Fibroblast of skin of abdomen (primary cell): ENCODE measurements around the gene PINK1.
A peak's percentile ranks its signal among the peaks of the same experiment; 100 is the strongest.

ENCODE experiments used
- DNase-seq: peaks from one replicate; pipeline ENCODE4 v3.0.0-alpha.2; 2013

The PINK1 gene

DNA sequence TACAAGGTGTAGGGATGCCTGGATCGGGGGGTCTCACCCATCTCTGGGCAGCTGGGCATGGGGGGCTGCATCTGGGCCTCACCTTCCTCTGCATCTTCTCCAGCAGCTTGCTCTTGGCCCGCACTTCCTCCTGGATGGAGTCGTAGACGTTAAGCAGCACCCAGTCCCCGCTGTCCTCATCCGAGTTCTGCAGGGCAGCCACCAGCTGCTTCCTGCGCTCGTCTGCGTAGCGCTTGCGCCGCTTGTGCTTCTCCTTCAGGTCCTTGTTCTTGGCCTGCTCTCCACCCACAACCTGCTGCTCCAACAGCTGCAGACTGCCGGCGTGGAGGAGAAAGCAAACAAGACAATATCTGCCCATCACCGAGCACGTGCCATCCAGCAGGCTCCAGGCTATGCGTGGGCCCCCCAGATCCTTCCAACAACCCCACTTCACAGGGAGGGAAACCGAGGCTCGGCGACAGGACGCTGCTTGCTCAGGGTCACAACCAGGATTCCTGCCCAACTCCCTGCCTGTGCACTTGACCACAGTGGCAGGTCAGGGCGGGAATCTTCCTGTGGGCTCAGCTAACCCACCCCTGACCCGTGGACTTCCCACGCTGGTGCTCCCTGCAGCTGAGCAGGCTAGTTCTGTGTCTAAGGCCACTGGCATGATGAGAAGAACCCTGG lies 49.4 kb downstream of the PINK1 start:
- no peak for DNase-seq

DNA sequence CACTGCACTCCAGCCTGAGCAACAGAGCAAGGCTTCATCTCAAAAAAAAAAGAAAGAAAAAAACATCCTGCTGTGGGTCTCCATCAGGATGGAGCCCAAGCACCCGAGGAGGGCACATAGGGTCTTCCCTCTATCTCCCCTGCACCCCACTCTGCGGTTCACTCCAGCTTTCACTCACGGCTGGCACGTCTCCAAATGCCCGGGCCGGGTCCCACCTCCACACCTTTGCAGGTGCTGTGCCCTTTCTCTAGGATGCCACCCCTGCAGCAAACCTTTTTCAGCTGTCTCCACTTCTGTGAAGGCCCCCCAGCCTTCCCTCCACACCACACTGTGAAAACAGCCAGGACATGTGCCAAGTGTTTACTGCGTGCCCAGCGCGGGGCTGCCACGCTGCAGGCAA lies 50.4 kb downstream of the PINK1 start:
- DNase-seq: no peak

DNA sequence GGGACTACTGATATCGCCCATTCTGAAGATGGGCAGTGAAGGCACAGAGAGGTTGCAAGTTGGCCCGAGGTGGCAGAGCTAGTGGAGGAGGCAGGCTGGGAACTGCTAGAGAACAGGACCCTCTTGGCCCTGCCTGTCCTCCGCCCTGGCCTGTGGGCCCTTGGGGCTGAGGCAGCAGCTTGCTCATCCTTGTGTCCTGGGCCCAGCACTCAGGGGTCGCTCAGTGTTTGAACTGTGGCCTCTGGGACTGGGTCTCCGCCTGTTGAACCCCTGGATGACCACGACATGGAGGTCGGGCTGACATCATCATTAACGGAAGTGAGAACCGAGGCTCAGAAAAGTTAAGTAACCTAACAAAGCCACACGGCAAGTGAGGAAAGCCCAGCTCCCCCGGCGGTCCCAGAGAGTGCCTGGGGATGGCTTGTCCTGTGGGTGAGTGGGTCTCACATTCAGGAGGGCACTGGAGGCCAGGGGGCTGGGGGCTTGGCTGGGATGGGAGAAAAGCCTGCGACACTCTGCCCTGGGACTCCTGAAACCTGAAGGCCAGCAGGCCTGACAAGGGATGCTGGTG lies 50.9 kb downstream of the PINK1 start:
- DNase-seq: no peak

DNA sequence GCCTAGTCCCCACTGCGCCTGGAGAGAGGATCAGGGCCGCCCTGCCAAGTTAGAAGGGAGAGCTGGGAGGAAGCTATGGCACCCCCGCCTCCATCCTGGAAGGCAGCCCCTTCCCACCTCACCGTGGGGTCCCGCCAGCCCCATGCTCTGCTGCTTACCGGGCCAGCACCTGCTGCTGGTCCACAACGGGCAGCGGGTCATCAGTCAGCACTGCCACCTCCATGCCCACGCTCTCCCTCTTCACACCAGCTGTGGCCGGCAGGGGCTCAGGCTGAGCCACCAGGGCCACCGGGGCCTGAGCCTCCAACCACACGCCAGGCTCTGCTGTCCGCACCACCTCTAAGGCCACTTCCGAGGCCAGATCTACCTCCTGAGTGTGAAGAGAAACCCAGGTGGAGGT lies 51.4 kb downstream of the PINK1 start:
- DNase-seq: no peak

DNA sequence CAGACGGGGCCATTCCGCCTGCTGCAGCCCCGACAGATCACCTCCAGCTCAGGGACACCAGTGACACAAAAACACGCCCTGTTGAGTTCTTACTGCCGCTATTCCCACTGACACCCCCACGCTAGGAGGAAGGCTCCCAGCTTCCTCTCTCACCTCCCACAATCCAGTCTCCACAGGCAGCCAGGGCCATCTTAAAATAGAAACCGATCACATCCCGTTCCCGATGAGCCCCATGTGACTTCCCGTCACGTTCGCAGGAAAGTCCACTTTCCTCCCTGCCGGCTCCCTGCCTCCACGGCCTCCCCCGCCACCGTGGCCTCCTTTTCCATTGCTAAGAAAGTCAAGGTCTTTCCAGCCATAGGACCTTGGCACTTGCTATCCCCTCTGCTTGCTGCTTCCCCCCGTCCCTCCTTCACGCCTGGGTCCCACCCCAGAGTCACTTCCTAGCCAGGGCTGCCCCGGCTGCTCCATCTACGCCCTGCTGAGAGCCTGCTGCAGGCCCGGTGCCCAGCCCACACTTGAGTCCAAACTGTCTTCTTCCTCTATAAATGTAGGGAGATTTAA lies 51.9 kb downstream of the PINK1 start:
- DNase-seq: no peak

DNA sequence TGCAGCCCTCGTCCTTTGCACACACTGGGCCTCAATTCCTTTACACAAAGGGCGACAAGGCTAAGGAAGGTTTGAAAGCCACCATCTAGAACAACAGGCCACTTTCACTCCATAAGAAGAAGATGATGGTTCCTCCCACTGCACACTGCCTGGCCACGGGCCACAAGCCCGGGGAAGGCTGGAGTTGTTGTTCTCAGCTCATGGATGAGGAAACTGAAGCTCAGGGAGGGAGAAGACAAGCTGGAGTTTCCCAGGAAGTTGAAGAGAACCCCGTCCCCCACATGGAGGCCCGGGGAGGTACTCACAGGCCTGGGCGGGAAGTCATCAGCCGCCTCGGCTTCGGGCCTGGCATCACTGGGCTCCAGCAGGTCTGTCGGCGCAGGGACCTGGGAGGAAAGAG lies 52.5 kb downstream of the PINK1 start:
- DNase-seq: no peak

DNA sequence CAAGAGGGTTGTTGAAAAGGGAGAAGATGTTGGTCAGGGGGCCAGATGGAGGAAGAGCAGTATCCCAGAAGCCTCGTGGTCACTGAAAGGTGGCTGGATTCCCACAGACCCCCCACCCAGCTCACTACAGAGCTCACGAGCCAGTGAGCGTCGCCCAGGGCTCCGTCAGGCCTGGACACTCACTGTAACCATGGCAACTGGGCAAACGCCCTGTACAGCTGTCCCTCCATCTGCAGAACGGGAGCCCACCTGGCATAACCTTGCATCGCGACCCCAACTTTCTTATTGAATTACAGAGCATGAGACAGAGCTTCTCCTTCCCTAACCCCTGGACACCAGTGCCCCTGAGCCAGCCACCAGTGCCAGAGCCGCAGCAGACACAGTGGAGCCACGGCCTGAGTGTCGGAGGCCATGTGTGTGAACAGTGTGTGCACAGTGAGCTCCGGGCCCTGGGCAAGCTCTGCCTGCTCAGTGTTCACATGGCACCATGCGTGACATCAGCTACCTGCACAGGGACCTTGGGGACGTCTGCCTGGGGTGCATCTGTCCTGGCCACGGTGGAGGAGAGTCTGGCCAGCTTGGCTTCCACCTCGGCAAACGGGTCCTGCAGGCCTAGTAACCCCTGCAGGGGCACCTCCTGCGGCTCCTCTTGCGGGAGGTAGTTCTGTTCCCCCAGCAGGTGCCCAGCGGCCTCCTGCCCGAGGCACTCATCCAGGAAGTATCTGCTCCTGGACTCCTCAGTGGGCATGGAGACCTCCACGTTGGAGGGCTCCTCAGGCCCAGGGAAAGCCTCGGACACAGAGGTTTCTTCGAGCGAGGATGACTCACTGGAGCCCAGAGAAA lies 53.8 kb downstream of the PINK1 start:
- DNase-seq: no peak

DNA sequence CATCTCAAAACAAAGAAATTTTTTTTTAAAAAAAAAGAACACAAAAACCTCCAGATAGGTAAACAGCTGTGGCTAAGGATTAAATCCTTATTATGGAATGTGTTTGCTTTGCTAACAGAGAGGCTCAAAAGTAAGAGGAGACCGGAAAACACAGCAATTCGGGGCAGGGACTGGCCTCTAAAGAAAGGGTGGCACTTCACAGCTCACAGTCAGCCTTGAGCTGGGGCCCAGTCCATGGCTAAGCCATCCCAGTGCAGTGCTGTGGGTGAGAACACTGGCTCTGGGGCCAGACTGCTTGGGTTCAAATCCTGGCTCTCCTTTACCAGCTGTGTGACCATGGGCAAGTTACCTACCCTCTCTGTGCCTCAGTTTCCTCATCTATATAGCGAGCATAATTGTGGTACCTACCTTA lies 56.4 kb downstream of the PINK1 start:
- DNase-seq: no peak

DNA sequence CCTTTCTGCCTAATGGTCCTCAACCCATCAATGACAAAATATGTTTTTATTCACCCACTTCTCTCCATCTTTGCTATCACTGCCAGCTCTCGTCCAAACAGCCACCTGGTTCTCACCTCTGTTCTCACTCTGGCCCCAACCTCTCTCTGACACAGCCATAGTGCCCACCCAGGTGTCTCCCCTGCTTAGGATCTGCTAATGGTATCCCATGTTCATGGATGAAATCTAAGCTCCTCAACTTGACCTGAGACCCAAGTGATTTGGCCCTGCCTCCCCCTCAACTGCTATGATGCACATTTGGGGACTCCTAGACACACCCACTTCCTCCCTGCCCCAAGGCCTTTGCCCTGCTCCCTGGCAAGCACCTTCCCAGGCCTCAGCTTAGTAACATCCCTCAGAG lies 58.6 kb downstream of the PINK1 start:
- no peak for DNase-seq

DNA sequence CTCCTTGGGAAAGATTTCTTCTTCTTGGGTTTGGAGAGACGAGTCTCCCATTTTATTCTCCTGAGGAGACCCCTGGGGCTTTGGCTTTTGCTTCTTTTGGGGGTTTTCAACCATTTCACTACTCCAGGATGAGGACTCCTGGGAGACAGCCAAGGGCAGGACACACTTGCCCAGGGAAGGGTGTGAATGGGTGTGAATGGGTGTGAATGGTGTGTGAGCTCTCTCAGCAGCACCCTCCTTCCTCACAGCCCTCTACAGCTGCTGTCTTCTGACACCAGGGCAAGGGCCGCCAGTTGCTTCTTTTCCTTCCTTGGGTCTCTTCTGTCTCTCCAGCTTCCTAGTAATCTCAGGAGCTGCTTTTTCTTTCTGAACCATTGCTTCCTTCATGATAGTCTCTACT lies 60.4 kb downstream of the PINK1 start:
- no peak for DNase-seq

DNA sequence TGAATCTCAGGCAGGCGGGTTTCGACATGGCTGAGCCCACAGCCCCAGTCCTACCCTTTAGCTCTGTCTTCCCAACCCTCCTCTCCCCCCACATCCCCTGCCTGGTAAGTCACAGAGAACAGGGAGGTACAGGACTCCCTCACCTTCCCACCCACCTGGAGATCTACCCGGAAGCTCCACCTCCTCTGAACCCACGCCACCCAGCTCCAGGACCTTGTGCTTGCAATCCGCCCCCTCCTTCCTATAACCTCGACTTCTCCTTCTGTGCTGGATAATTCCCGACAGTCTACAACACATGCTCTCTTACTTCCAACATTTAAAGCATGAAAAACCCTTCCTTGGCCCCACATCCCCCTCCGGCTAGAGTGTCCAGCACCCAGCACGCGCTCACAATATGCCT lies 62.3 kb downstream of the PINK1 start:
- no peak for DNase-seq

DNA sequence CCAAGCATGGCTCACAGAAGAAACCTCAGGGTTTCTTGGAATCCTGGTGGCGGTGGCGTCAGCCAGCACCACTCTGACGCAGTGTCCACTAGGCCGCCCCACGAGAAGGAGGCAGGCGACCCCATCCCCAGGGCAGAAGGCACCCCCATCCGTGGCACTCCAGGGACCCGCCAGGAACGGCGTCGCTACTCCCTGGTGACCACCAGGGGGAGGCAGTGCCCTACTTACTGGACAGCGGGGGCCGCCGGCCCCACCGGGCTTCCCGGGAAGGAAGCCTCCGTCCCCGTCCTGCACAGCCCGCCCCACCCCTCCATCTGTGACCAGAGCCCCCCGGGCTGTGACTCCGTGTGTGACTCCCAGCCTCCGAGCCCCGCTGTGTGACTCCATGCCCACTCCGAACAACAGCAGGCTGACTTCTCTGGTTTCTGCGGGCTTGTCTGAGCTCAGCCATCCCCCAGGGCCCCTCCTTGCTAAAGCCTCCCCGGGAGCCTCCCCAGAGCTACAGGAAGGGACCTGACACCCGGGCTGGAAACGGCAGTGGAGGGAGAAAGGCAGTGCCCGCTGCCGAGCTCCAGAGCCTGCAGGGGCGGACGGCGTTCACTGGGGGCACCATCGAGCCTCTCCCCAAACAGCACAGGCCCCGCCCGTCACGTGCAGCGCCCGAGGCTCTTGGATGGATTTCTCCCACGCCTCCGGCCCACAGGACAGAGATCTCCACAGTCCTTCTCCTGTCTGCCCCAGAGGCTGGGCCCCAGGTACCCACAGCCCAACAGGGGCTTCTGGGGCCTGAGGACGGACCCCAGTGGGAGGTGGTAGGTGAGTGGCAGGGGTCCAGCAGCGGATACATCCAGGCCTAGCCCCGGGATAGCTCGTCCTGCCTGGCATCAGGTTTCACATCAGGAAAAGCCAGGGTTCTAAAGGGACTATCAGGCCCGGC lies 63.4 kb downstream of the PINK1 start:
- DNase-seq: peak; percentile 95

DNA sequence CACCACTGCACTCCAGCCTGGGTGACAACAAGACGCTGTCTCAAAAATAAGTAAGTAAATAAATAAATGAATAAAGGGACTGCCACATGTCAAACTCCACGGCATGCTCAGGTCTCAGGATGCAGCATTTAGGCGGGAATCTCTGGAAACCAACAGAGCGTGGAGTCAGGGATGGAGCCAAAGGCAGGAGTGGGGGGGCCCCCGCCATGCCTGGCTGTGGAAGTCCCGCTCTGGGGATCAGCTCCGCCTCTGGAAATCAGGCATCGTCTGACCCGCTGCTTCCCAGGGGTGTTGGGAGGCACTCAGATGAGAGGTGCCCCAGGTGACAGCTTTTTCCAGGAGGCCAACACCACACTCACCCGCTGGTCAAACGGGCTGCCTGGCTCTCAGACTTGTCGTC lies 64.3 kb downstream of the PINK1 start:
- no peak for DNase-seq

DNA sequence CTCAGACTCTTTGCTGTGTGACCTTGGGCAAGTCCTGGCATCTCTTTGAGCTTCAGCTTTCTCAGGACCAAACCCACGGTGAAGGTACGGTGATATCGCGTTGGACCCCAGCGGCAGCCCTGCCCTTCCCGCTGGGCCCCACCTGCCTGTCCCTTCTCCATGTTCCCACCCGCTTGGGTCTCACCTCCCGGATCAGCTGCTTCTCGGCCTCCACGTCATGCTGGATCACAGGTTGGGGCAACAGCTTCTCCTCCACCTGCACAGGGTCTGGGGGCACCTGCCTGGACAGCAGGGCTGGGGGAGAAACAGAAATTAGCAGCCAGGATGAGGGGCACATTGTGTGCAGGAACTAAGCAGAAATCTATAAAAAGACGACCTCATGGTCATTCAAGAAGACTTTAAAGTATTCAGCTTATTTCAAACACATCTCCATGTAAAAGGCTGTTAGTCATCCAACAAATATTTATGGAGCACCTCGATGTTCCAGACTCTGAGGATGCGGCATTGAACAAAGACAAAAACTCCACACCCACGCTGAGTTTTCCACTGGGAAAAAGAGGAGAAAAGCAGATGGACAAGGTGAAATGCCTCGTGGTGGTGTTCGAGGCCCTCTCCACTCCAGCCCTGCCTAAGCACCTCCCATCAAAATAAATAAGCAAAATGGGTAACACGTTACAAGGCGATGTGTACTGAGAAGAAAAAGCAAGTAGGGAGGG lies 65.1 kb downstream of the PINK1 start:
- DNase-seq: peak; percentile 83

DNA sequence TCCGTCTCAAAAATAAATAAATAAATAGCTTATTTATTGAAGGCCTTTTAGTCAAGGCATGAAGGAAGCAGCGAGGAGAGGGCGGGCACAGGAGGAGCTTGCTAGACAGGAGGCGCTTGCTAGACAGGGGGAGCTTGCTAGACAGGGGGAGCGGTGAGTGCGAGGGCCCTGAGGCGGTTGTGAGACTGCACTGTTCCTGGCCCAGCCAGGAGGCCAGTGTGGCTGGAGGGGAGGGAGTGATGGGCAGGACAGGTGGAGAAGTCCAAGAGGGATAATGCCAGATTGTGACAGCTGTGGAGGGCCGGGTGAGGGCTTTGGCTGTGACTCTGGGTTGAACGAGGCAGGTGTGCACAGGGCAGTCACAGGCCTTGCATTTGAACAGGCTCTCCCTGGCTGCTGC lies 66.3 kb downstream of the PINK1 start:
- DNase-seq: no peak

DNA sequence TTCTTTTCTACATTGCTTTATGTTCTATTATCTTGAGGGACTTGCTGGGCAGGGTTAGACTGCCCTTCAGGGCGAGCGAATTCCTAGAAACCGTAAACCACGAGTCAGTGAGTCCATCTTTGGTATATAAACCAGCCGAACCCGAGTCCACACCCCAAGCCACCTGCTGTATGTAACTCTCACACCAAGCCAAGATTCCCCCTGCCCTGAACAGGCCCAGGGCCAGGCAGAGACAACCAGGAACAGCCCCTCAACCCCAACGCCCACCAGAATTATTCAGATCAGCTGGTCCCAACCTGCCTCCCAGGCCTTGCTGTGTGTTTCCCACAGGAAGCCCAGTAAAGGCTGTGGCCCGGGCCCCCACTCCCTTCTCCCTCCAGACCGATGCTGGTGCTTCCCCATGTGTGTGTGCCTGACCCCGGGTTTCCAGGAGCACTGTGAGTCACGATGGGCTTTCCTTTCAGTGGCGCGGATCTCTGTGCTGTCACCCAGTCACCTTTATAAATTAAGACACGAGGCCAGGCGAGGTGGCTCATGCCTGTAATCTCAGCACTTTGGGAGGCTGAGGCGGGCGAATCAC lies 67.5 kb downstream of the PINK1 start:
- DNase-seq: no peak
